ENCODE results near the gene ADGRD2.
A peak's percentile ranks its signal among the peaks of the same experiment; 100 is the strongest.

Gene ADGRD2

DNA sequence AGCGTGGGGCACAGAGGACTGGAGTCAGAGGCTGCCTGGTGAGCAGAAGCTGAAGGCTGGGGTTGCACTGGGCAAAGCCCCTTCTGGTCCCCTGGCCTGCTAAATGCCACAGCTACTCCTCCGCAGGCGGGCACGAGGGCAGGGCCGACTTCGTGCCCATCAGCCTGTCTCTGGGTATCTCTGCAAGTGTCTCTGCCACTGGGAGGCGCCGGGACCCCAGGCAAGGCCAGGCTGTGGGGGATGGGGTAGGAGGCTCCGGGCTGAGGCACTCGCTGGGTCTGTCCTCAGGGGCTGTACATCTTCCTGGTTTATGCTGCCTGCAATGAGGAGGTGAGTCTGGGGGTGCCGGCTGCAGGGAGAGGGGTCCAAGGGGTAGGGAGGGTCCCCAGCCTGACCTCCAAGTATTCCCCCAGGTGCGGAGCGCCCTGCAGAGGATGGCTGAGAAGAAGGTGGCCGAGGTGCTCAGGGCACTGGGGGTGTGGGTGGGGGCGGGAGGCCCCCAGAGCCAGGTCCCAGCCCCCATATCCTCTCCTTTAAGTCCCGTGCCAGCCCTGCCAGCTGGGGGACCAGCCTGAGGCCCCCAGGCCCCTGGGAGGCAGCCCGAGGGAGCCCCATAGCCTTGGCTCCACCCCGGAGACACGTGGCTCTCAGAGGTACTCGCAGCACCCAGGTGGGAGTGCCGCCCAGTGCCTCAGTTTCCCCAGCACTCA, 25.1 kb downstream of the ADGRD2 start:
- Histone ChIP-seq H3K4me3 (ENCODE audit: low read depth in 1 of 5, low read length in 5 of 5) (no peak overlapping the region), H3K27ac (ENCODE audit: low read depth, low read length) (no peak overlapping the region), H3K9ac (ENCODE audit: low read length in 5 of 5) (no peak overlapping the region), H3K36me3 (ENCODE audit: control insufficient read depth in 5 of 5, insufficient read depth in 5 of 5, low read length in 5 of 5) (no peaks in the 10 kb centered on the region), H3K9me3 (ENCODE audit: control insufficient read depth in 5 of 5, low read length in 5 of 5) (no peaks in the 10 kb centered on the region), H3K27me3 (ENCODE audit: control insufficient read depth in 5 of 5, insufficient read depth in 4 of 5, low read length in 5 of 5) (peaks cover 52 to 66% (median 60%) of the 10 kb centered on the region in 5 donors), H3K4me1 (ENCODE audit: control insufficient read depth in 5 of 5, insufficient read depth in 5 of 5, low read length in 5 of 5) (peaks cover 0 to 9% (median 4%) of the 10 kb centered on the region in 5 donors)

DNA sequence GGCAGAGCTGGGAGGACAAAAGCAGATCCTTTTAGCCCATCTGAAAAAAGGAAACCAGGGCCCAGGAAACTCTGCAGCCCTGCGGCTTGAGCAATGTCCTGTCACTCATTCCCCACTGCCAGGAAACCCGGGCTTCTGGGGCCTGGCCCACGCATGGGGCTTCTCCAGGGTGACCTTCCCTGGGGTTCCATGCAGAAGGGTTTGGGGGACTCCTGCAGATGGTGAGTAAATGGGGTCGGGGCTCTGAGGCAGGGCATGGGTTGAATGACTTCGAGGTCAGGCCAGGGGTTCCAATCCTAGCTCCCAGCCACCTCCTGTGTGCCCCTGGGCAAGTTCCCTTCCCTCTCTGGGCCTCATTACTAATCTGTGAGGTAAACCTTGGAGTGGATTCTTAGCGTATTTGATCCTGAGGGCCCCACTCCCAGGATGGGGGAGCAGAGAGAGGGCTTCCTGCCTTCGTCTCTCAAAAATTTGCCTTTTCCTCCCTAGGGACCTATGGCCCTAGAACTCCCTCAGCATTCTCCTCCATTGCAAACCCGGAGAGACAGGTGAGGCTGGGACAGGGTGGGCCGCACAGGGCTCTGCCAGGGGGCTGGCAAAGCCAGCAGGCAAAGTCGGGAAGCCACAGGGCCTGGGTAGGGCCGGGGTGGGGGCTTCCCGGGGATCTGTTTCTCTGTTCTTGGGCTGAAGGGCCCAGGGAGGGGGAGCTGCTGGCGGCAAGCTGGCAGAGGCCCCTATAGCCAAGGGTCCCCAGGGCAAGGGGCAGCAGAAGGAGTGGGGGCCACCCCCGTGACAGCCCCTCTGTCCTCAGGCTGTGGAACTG, 25.8 kb downstream of the ADGRD2 start:
- Histone ChIP-seq H3K27me3 (ENCODE audit: control insufficient read depth in 5 of 5, insufficient read depth in 4 of 5, low read length in 5 of 5) (peaks cover 59 to 67% (median 64%) of the 10 kb centered on the region in 5 donors), H3K4me1 (ENCODE audit: control insufficient read depth in 5 of 5, insufficient read depth in 5 of 5, low read length in 5 of 5) (peaks cover 0 to 9% (median 4%) of the 10 kb centered on the region in 5 donors), H3K4me3 (ENCODE audit: low read depth in 1 of 5, low read length in 5 of 5) (no peak overlapping the region), H3K27ac (ENCODE audit: low read depth, low read length) (no peak overlapping the region), H3K9ac (ENCODE audit: low read length in 5 of 5) (no peak overlapping the region), H3K36me3 (ENCODE audit: control insufficient read depth in 5 of 5, insufficient read depth in 5 of 5, low read length in 5 of 5) (no peaks in the 10 kb centered on the region), H3K9me3 (ENCODE audit: control insufficient read depth in 5 of 5, low read length in 5 of 5) (no peaks in the 10 kb centered on the region)

- Histone ChIP-seq H3K4me1 (ENCODE audit: control insufficient read depth in 5 of 5, insufficient read depth in 5 of 5, low read length in 5 of 5) (peaks cover 0 to 9% (median 4%) of the 10 kb centered on the region in 5 donors), H3K9ac (ENCODE audit: low read length in 5 of 5) (no peak overlapping the region), H3K4me3 (ENCODE audit: low read depth in 1 of 5, low read length in 5 of 5) (peak overlapping the region in 1 of 5 donors; percentile 35), H3K27ac (ENCODE audit: low read depth, low read length) (no peak overlapping the region), H3K27me3 (ENCODE audit: control insufficient read depth in 5 of 5, insufficient read depth in 4 of 5, low read length in 5 of 5) (peaks cover 56 to 68% (median 63%) of the 10 kb centered on the region in 5 donors), H3K36me3 (ENCODE audit: control insufficient read depth in 5 of 5, insufficient read depth in 5 of 5, low read length in 5 of 5) (no peaks in the 10 kb centered on the region), H3K9me3 (ENCODE audit: control insufficient read depth in 5 of 5, low read length in 5 of 5) (no peaks in the 10 kb centered on the region)
These were observed 27.0 kb downstream of the ADGRD2 start for GRCh38 chr9:124477211-124477647.

GRCh38 chr9:124477648-124478285, 27.5 kb downstream of the ADGRD2 start:
- Histone ChIP-seq H3K36me3 (ENCODE audit: control insufficient read depth in 5 of 5, insufficient read depth in 5 of 5, low read length in 5 of 5) (no peaks in the 10 kb centered on the region), H3K4me1 (ENCODE audit: control insufficient read depth in 5 of 5, insufficient read depth in 5 of 5, low read length in 5 of 5) (peaks cover 0 to 9% (median 4%) of the 10 kb centered on the region in 5 donors), H3K9me3 (ENCODE audit: control insufficient read depth in 5 of 5, low read length in 5 of 5) (no peaks in the 10 kb centered on the region), H3K9ac (ENCODE audit: low read length in 5 of 5) (no peak overlapping the region), H3K27ac (ENCODE audit: low read depth, low read length) (no peak overlapping the region), H3K4me3 (ENCODE audit: low read depth in 1 of 5, low read length in 5 of 5) (no peak overlapping the region), H3K27me3 (ENCODE audit: control insufficient read depth in 5 of 5, insufficient read depth in 4 of 5, low read length in 5 of 5) (peaks cover 56 to 67% (median 65%) of the 10 kb centered on the region in 5 donors)

DNA sequence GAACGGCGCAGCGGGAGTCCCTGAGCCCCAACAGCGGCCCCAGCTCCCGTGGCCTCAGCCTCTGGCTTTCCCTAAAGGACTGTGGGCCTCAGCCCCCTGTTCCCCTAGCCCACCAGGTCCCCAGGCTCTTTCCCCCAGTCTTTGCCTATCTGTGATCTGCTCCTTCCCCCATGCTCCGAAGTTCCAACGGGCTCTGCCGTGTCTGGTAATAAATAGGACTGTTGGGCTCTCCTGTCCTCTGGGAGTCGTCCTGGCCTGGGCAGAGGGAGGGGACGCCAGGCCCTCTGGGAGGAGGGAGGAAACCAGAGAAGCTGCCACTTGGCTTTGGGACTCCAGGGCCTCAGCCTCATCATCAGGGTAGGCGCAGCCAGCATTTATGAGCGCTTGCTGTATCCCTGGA, 28.1 kb downstream of the ADGRD2 start:
- Histone ChIP-seq H3K4me3 (ENCODE audit: low read depth in 1 of 5, low read length in 5 of 5) (no peak overlapping the region), H3K4me1 (ENCODE audit: control insufficient read depth in 5 of 5, insufficient read depth in 5 of 5, low read length in 5 of 5) (peaks cover 0 to 9% (median 4%) of the 10 kb centered on the region in 5 donors), H3K27ac (ENCODE audit: low read depth, low read length) (no peak overlapping the region), H3K27me3 (ENCODE audit: control insufficient read depth in 5 of 5, insufficient read depth in 4 of 5, low read length in 5 of 5) (peaks cover 53 to 70% (median 69%) of the 10 kb centered on the region in 5 donors), H3K9ac (ENCODE audit: low read length in 5 of 5) (no peak overlapping the region), H3K36me3 (ENCODE audit: control insufficient read depth in 5 of 5, insufficient read depth in 5 of 5, low read length in 5 of 5) (no peaks in the 10 kb centered on the region), H3K9me3 (ENCODE audit: control insufficient read depth in 5 of 5, low read length in 5 of 5) (no peaks in the 10 kb centered on the region)

DNA sequence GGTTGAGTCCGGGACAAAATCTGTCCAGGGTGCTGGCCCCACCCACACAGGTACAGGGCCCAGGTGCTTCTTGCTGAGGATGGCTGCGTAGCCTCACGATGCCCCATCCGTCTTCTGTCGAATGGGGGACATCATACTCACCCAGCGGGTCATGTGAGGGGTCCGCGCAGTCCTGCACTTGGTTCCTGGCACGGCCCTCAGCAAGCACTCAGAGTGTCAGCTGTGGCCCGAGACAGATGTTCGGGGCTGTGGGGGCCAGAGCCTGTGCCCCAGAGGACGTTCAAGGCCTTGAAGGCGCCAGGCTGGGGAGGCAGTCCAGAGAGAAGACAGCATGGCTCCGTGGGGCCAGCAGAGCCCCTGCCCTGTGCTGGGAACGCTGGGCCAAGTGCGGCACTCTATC, 29.1 kb downstream of the ADGRD2 start:
- Histone ChIP-seq H3K9me3 (ENCODE audit: control insufficient read depth in 5 of 5, low read length in 5 of 5) (peaks cover 0 to 6% (median 0%) of the 10 kb centered on the region in 5 donors), H3K36me3 (ENCODE audit: control insufficient read depth in 5 of 5, insufficient read depth in 5 of 5, low read length in 5 of 5) (no peaks in the 10 kb centered on the region), H3K27me3 (ENCODE audit: control insufficient read depth in 5 of 5, insufficient read depth in 4 of 5, low read length in 5 of 5) (peaks cover 51 to 76% (median 70%) of the 10 kb centered on the region in 5 donors), H3K4me3 (ENCODE audit: low read depth in 1 of 5, low read length in 5 of 5) (no peak overlapping the region), H3K9ac (ENCODE audit: low read length in 5 of 5) (no peak overlapping the region), H3K4me1 (ENCODE audit: control insufficient read depth in 5 of 5, insufficient read depth in 5 of 5, low read length in 5 of 5) (peaks cover 0 to 9% (median 4%) of the 10 kb centered on the region in 5 donors), H3K27ac (ENCODE audit: low read depth, low read length) (no peak overlapping the region)

- Histone ChIP-seq H3K4me3 (ENCODE audit: low read depth in 1 of 5, low read length in 5 of 5) (no peak overlapping the region), H3K4me1 (ENCODE audit: control insufficient read depth in 5 of 5, insufficient read depth in 5 of 5, low read length in 5 of 5) (peaks cover 0 to 9% (median 4%) of the 10 kb centered on the region in 5 donors), H3K27me3 (ENCODE audit: control insufficient read depth in 5 of 5, insufficient read depth in 4 of 5, low read length in 5 of 5) (peaks cover 51 to 72% (median 66%) of the 10 kb centered on the region in 5 donors)
These were observed 29.8 kb downstream of the ADGRD2 start for GRCh38 chr9:124479947-124480620.

DNA sequence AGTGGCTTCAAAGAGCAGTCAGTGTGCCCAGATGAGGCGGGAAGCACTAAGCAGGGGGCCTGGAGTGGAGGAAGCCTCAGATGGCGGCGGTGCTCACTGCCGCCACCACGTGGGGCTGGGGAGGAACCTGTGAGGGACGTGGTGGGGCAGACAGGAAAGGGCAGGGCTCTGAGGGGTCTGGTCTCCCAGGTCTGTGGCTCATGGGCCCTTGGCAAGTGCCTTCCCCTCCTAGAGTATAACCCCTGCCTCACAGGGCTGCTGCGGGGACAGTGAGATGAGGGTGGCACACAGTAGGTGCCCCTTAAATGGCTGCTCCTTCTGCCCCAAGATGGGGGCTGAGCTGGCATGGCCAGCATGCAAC, 30.4 kb downstream of the ADGRD2 start:
- Histone ChIP-seq H3K27ac (ENCODE audit: low read depth, low read length) (no peak overlapping the region), H3K4me3 (ENCODE audit: low read depth in 1 of 5, low read length in 5 of 5) (no peak overlapping the region), H3K9ac (ENCODE audit: low read length in 5 of 5) (no peak overlapping the region), H3K4me1 (ENCODE audit: control insufficient read depth in 5 of 5, insufficient read depth in 5 of 5, low read length in 5 of 5) (peaks cover 0 to 9% (median 4%) of the 10 kb centered on the region in 5 donors), H3K27me3 (ENCODE audit: control insufficient read depth in 5 of 5, insufficient read depth in 4 of 5, low read length in 5 of 5) (peaks cover 46 to 70% (median 66%) of the 10 kb centered on the region in 5 donors), H3K36me3 (ENCODE audit: control insufficient read depth in 5 of 5, insufficient read depth in 5 of 5, low read length in 5 of 5) (no peaks in the 10 kb centered on the region), H3K9me3 (ENCODE audit: control insufficient read depth in 5 of 5, low read length in 5 of 5) (peaks cover 0 to 6% (median 0%) of the 10 kb centered on the region in 5 donors)

More at GRCh38 chr9:124479947-124480620, 29.8 kb downstream of the ADGRD2 start:
- no peak overlapping the region for H3K9ac ChIP-seq (ENCODE audit: low read length in 5 of 5)
- H3K27ac ChIP-seq (ENCODE audit: low read depth, low read length): no peak overlapping the region
- H3K36me3 ChIP-seq (ENCODE audit: control insufficient read depth in 5 of 5, insufficient read depth in 5 of 5, low read length in 5 of 5): no peaks in the 10 kb centered on the region
- H3K9me3 ChIP-seq (ENCODE audit: control insufficient read depth in 5 of 5, low read length in 5 of 5): peaks cover 0 to 6% (median 0%) of the 10 kb centered on the region in 5 donors

DNA sequence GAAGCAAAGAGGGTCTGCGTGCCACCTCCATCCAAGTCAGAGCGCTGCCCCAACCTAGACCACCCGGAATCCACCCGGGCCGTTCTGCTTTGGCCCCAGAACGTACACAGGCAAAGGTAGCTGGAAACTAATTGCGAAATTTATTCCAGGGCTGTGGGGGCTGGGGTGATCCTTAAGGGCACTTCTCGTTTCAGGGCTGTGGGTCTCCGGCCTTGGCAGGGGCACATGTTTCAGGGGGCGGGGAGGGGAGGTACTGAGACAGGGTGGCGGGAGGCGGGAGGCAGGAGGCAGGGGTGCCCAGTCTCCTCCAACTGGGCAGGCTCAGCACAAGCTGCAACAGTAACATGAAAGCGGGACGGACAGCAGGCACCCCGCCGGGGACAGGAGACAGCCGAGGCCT, 30.9 kb downstream of the ADGRD2 start:
- Histone ChIP-seq H3K4me3 (ENCODE audit: low read depth in 1 of 5, low read length in 5 of 5) (no peak overlapping the region), H3K4me1 (ENCODE audit: control insufficient read depth in 5 of 5, insufficient read depth in 5 of 5, low read length in 5 of 5) (peaks cover 0 to 9% (median 4%) of the 10 kb centered on the region in 5 donors), H3K27me3 (ENCODE audit: control insufficient read depth in 5 of 5, insufficient read depth in 4 of 5, low read length in 5 of 5) (peaks cover 41 to 68% (median 63%) of the 10 kb centered on the region in 5 donors), H3K36me3 (ENCODE audit: control insufficient read depth in 5 of 5, insufficient read depth in 5 of 5, low read length in 5 of 5) (no peaks in the 10 kb centered on the region), H3K9ac (ENCODE audit: low read length in 5 of 5) (no peak overlapping the region), H3K9me3 (ENCODE audit: control insufficient read depth in 5 of 5, low read length in 5 of 5) (peaks cover 0 to 6% (median 0%) of the 10 kb centered on the region in 5 donors), H3K27ac (ENCODE audit: low read depth, low read length) (no peak overlapping the region)

All from subcutaneous abdominal adipose tissue (tissue), 5 donors.